Spinal cord (tissue), 10 donors: ENCODE results near the gene PEX26. TPM values are rescaled to one million over a fixed set of nuclear protein-coding genes. Genes with fewer than 3 reads are reported as not detected.
"Not testable (repeated sequence)": the region's sequence is repeated elsewhere in the genome, so short reads cannot be mapped to it uniquely, and the experiment has no call there.

ENCODE experiments used
- DNase-seq, 6 donors: peaks; one replicate each; pipeline versions ENCODE4 v3.0.0 to v3.0.0-alpha.2; 2013 to 2015; ENCODE audit warnings: low spot score in 6 of 6, low read depth in 4 of 6
- H3K27ac ChIP-seq: one replicate; pipeline ENCODE4 v1.5.1; 2013; ENCODE audit warnings: low read depth, low read length, control low read depth
- H3K27me3 ChIP-seq: one replicate; pipeline ENCODE4 v1.6.1; 2013; ENCODE audit warnings: low read length; ENCODE audit not compliant: control insufficient read depth, insufficient read depth
- H3K36me3 ChIP-seq: one replicate; pipeline ENCODE4 v1.6.1; 2013; ENCODE audit warnings: low read length; ENCODE audit not compliant: control insufficient read depth, insufficient read depth
- H3K4me1 ChIP-seq: one replicate; pipeline ENCODE4 v1.6.1; 2013; ENCODE audit warnings: low read length; ENCODE audit not compliant: control insufficient read depth, insufficient read depth
- H3K4me3 ChIP-seq: one replicate; pipeline ENCODE4 v1.5.1; 2013; ENCODE audit warnings: low read depth, low read length, control low read depth
- H3K9me3 ChIP-seq: one replicate; pipeline ENCODE4 v1.6.1; 2013; ENCODE audit warnings: low read length; ENCODE audit not compliant: control insufficient read depth, insufficient read depth
- WGBS: methylation state at CpG from one replicate; pipeline ENCODE4 v1.1.5; 2013; ENCODE audit warnings: missing lambda C conversion rate; ENCODE audit not compliant: insufficient coverage; 5-methylcytosine and 5-hydroxymethylcytosine counted together
- polyA plus RNA-seq, 2 donors: library from polyadenylated mRNA; unstranded; fragments of 120-200 nt; gene quantifications; one replicate each; pipeline ENCODE4 v1.2.1, GENCODE V29; 2013; ENCODE audit not compliant: insufficient read length in 2 of 2
- total RNA-seq, 2 donors: library from RNA; depleted of rRNA in 1 of 2; stranded (reverse); fragments of 120-200 nt in 1 of 2; fragments of >200 nt in 1 of 2; gene quantifications; one replicate each; pipeline versions ENCODE4 v1.2.3 to v1.2.4, GENCODE V29; 2013 to 2014
- donor health status: healthy.

Gene PEX26
- total and polyA plus RNA-seq, 4 donors, result 18.2 to 58.8 (median 31.2) TPM

DNA sequence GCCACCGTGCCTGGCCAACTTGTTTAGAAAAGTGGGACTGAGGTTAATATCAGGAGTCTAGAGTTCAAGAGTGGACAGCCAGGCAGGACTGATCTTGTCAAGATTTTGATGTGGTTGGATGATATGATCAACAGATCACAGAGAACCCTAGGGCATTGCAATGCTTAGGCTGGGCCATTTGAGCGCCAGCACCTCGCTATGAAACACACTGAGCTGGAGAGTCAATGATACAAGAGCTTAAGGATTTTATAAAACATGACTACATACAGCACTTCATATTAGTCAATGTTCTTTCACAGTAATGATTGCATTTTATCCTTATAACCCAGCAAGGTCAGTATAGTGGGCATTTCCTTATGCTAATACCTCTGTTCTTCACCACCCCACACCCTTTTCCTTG lies 15.4 kb upstream of the PEX26 start:
- H3K27me3 ChIP-seq, result no peaks in the 10 kb centered on the region
- H3K36me3 ChIP-seq, result no peaks in the 10 kb centered on the region
- H3K4me1 ChIP-seq, result peaks cover 16% of the 10 kb centered on the region
- no peak overlapping the region for H3K27ac ChIP-seq
- H3K9me3 ChIP-seq, result no peaks in the 10 kb centered on the region
- no peak overlapping the region for H3K4me3 ChIP-seq
- DNase-seq, result no peak
- 96% methylated on average over 2 of the region's 3 CpGs for WGBS

DNA sequence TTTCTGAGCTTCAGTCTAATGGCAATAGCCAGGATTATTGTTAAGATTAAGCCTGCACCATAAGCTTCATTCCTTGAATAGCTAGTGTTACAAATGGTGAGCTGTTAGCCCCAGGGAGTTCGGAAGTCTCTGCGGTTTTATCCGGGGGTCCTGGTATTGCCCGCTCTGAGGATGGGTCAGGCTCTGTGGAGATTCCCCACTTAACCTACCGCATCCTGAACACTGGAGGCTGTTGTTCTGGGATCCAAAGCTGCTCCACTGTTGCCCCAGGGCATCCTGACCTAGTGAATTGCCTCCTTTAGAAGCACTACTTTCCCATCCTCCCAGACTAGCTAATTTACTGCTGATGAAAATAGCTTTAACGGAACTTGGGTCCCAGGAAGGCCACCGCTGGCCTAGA lies 14.5 kb upstream of the PEX26 start:
- Histone ChIP-seq H3K9me3 (no peaks in the 10 kb centered on the region), H3K4me1 (peaks cover 23% of the 10 kb centered on the region), H3K36me3 (no peaks in the 10 kb centered on the region), H3K4me3 (no peak overlapping the region), H3K27me3 (no peaks in the 10 kb centered on the region), H3K27ac (no peak overlapping the region)
- WGBS, result 81% methylated on average over 3 of the region's 7 CpGs
- DNase-seq, result no peak

DNA sequence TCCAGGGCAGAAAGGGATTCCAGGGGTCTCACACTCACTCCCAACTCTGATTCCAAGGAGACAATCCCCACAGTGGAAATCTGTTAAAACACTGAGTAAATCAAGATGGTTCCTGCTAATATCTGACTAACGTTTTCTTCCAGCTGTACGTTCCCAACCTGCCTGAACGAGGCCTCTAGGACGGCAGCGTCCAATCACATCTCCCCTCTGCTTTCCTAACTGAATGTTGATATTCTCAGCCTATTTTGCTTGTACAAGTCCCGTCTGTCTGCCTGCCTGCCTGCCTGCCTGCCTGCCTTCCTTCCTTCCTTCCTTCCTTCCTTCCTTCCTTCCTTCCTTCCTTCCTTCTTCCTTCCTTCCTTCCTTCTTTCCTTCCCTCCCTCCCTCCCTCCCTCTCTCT lies 14.1 kb upstream of the PEX26 start:
- whole genome bisulfite sequencing, result 62% methylated on average over 6 of the region's 6 CpGs
- H3K9me3 ChIP-seq, H3K27me3 ChIP-seq, H3K27ac ChIP-seq, DNase-seq, H3K36me3 ChIP-seq, H3K4me3 ChIP-seq: not testable (repeated sequence)
- H3K4me1 ChIP-seq, result peaks cover 23% of the 10 kb centered on the region

DNA sequence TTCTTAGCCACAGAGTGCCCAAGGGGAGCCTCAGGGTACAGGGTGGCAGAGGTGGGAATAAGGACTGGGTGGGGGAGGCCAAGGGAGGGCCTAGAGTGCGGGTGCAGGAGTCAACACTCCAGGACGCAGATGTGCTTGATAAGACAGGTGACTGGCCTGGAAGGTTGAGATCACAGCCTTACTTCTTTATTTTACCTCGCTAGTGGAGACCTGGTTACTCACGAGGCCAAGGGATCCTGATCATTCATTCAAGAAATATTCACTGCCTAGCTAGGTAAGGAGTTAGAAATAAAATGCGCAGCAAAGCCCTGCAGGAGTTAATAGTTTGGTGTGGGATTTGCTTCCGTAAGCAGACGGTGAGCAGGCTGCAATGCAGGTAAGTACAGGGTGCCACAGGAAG lies 13.2 kb upstream of the PEX26 start:
- WGBS, result 86% methylated on average over 4 of the region's 7 CpGs
- H3K27me3 ChIP-seq, result no peaks in the 10 kb centered on the region
- no peak for DNase-seq
- no peaks in the 10 kb centered on the region for H3K9me3 ChIP-seq
- H3K4me1 ChIP-seq, result peaks cover 23% of the 10 kb centered on the region
- no peak overlapping the region for H3K27ac ChIP-seq
- no peak overlapping the region for H3K4me3 ChIP-seq
- H3K36me3 ChIP-seq, result no peaks in the 10 kb centered on the region

DNA sequence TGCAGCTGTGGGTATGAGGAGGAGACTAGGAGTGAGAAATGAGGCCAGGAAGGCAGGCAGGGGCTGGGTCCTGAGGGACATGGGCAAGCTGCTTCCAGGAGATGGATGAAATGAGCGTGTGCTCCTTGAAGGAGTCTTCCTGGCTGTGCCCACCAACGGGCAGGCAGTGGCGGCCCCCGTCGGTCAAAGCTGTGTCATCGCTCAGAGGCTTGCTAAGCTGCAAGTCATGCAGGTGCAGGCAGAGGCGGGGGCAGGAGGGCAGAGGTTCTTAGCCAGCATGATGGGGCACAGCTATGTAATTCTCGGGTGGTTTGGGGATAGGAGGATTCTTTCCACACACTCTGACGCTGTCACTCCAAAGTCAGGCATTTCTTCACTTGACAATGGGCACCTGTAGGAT lies 12.5 kb upstream of the PEX26 start:
- H3K27me3 ChIP-seq, result no peaks in the 10 kb centered on the region
- 21% methylated on average over 8 of the region's 9 CpGs for WGBS
- no peak overlapping the region for H3K4me3 ChIP-seq
- no peaks in the 10 kb centered on the region for H3K36me3 ChIP-seq
- DNase-seq, result no peak
- H3K9me3 ChIP-seq, result no peaks in the 10 kb centered on the region
- H3K27ac ChIP-seq, result no peak overlapping the region
- H3K4me1 ChIP-seq, result peaks cover 23% of the 10 kb centered on the region

DNA sequence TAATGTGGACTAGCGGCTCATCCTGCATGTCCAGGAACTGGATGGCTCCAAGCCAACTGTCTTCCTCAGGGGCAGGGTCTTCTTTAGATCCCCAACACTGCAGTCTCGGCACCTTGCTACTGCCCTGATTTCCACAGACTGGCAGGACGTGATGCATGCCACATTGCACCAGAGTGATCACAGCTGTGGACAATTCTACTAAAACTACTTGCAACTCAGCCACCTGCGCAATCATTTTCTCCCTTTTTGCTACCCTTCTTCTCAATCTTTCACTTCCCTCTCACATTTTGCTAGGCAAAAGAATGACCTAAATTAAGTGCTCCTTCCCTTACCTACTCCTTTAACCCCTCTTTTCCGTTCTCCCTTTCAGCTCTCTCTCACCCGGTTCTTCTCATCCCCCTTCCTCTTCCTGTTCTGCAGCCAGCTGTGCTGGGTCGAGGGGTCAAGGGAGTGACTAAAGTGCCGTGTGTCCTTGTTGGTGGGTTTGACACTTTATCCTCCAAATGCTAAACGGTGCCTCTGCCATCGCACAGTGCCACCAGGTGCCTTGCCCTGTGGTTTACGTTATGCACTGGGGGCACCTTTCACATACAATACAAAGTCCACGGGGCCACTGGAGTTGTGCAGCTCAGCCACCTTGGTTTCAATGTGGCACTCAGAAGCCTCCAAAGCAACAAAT lies 11.5 kb upstream of the PEX26 start:
- H3K4me3 ChIP-seq, result no peak overlapping the region
- H3K27me3 ChIP-seq, result no peaks in the 10 kb centered on the region
- H3K9me3 ChIP-seq, result no peaks in the 10 kb centered on the region
- 64% methylated on average over 8 of the region's 12 CpGs for WGBS
- no peak overlapping the region for H3K27ac ChIP-seq
- DNase-seq, result no peak
- H3K4me1 ChIP-seq, result peaks cover 20% of the 10 kb centered on the region
- H3K36me3 ChIP-seq, result no peaks in the 10 kb centered on the region

DNA sequence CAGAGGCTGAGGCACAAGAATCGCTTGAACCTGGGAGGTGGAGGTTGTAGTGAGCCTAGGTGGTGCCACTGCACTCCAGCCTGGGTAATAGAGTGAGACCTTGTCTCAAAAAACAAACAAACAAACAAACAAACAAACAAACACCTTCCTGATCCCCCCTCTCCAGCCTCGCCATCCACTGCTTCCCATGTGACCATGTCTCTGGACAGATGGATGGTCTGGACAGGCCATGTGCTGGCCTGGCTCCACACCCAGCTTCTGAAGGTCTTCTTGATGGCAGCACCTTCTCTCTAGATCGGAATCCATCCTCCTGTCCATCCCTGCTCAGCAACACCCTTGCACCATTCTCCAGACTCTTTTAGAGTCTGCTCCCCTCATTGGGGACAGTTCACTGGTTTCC lies 10.7 kb upstream of the PEX26 start:
- H3K36me3 ChIP-seq, result no peaks in the 10 kb centered on the region
- whole genome bisulfite sequencing, result 89% methylated on average over 2 of the region's 3 CpGs
- H3K4me3 ChIP-seq, result no peak overlapping the region
- no peak overlapping the region for H3K27ac ChIP-seq
- H3K9me3 ChIP-seq, result no peaks in the 10 kb centered on the region
- H3K27me3 ChIP-seq, result no peaks in the 10 kb centered on the region
- no peak for DNase-seq
- H3K4me1 ChIP-seq, result peaks cover 20% of the 10 kb centered on the region

DNA sequence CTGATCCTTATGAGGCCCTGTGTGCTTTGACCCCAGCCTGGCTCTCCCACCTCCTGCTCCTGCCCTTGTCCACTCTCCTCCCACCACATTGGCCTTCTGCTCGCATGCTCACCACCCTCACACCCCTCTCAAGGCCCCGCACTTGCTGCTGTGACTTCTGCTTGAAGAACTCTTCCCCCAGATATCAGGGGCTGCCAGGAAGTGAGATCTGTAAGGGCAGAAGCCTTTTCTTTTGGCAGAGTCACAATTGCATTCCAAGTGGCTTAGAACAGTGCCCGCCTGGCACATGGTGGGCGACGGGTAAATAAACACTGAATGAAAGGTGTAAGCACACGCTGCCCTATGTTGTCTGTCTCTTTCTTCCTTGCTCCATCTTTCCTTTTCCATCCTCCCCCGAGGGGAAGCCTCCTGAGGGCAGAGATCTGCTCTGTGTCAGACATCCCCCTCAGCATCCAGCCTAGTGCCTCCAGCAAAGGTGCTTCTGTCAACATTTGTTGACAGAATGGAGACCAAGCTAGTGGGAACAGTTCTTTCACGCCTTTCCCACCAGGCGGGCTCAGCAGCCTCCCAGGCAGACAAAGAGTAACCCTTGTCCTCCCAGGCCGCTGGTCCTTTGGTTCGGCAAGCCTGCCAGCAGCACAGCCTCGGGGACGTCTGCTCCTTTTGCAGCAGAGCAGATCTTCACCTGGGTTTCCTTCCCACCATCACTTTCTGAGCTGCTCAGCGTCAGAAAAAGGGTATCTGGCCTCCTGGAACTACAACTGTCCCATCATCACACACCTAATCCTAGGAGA lies 10.0 kb upstream of the PEX26 start:
- no peak overlapping the region for H3K4me3 ChIP-seq
- 55% methylated on average over 10 of the region's 14 CpGs for WGBS
- no peak for DNase-seq
- no peaks in the 10 kb centered on the region for H3K9me3 ChIP-seq
- no peaks in the 10 kb centered on the region for H3K27me3 ChIP-seq
- H3K36me3 ChIP-seq, result no peaks in the 10 kb centered on the region
- peaks cover 20% of the 10 kb centered on the region for H3K4me1 ChIP-seq
- H3K27ac ChIP-seq, result peak overlapping the region; percentile 47

DNA sequence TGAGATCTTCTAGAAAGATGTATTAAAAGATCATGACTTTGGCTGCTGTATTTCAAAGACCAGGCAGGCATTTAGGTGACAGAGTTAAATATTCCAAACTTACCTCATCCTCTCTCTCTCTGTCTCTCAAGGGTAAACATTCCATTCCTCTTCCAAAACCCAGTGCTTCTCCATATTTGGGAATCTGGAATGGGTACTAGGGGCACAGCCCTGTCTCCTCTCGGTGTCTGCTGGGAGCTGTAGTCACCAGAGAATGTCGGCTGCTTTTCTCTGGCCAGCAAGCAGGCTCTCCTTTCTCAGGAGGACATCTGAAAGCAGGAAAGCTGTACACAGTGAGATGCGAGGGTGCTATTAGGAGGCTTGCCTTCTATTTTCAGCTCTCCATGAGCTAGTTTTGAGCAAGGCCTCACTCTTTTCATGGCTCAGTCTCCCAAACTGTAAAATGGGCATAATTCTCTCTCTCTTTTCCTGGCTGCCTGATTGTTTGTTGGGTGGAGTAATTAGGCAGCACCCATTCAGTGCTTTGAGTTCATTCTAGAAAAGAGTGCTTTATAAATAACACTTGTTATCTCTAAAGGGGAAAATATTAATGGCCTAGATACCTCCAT lies 9.3 kb upstream of the PEX26 start:
- Histone ChIP-seq H3K36me3 (no peaks in the 10 kb centered on the region), H3K4me1 (peaks cover 17% of the 10 kb centered on the region), H3K27ac (peak overlapping the region; percentile 47), H3K4me3 (no peak overlapping the region), H3K27me3 (no peaks in the 10 kb centered on the region), H3K9me3 (no peaks in the 10 kb centered on the region)
- DNase-seq, result no peak
- WGBS, result 71% methylated on average over 1 of the region's 3 CpGs
